ENCODE results near the gene AGO3. TPM values are rescaled to one million over a fixed set of nuclear protein-coding genes. Genes with fewer than 3 reads are reported as not detected.

The AGO3 gene
- total and polyA plus RNA-seq, 2 of the 13 experiments (the other 11 are each of a cell fraction or from before 2014, with no cell fraction given), result 21.2 to 27.1 TPM

DNA sequence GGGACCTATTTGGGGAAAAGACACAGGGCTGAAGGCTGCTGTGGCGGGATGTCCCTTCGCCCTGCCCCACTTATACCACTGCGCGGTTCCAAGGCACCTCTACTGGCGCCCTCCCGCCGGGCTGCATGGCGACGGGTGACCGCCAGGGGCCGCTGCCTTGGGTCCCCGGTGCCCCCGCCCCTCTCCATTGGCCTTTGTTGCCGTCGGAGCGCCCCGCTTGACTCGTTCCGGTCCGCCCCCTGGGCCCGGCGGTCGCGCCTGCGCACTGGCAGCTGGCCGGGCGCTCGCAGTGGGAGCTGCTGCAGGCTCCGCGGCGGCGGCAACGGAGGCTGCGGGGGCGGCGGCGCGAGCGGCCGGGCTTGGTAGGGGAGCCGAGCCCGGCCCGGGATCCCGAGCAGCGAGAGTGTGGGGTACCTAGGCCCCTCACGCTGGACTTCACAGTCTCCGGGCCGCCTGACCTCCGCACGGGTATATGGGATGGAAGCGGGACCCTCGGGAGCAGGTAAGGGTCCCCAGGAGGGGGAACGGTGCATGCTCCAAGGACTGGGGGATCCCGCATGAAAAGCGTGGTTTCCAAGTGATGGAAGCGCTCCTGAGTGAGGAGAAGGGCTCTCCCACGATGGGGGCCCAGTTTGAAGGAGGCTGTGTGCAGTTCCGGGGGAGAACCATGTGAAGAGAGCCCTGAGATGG, 47.8 kb upstream of the AGO3 start, which contains the start of gene AGO1 (continued):
- TF ChIP-seq, protein P1, sequence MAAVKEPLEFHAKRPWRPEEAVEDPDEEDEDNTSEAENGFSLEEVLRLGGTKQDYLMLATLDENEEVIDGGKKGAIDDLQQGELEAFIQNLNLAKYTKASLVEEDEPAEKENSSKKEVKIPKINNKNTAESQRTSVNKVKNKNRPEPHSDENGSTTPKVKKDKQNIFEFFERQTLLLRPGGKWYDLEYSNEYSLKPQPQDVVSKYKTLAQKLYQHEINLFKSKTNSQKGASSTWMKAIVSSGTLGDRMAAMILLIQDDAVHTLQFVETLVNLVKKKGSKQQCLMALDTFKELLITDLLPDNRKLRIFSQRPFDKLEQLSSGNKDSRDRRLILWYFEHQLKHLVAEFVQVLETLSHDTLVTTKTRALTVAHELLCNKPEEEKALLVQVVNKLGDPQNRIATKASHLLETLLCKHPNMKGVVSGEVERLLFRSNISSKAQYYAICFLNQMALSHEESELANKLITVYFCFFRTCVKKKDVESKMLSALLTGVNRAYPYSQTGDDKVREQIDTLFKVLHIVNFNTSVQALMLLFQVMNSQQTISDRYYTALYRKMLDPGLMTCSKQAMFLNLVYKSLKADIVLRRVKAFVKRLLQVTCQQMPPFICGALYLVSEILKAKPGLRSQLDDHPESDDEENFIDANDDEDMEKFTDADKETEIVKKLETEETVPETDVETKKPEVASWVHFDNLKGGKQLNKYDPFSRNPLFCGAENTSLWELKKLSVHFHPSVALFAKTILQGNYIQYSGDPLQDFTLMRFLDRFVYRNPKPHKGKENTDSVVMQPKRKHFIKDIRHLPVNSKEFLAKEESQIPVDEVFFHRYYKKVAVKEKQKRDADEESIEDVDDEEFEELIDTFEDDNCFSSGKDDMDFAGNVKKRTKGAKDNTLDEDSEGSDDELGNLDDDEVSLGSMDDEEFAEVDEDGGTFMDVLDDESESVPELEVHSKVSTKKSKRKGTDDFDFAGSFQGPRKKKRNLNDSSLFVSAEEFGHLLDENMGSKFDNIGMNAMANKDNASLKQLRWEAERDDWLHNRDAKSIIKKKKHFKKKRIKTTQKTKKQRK (IDR thresholded peaks at IDR 0.05; ENCODE audit: low read length), result no peak
- TF ChIP-seq RAD21 (CRISPR knock-in tag; IDR thresholded peaks at IDR 0.05) (peak; percentile 78), CTCF (CRISPR knock-in tag; IDR thresholded peaks at IDR 0.05) (peak; percentile 93), DNMT1 (CRISPR knock-in tag; IDR thresholded peaks at IDR 0.05) (no peak), MIXL1 (CRISPR knock-in tag; IDR thresholded peaks at IDR 0.05) (no peak), MBNL3 (CRISPR knock-in tag; conservative IDR thresholded peaks at IDR 0.05) (no peak), ETV5 (CRISPR knock-in tag; IDR thresholded peaks at IDR 0.05; ENCODE audit: borderline replicate concordance) (peak; percentile 54; the same call in 1 of the 2 replicates), ZNF577 (CRISPR knock-in tag; IDR thresholded peaks at IDR 0.05; ENCODE audit: borderline replicate concordance, low read depth) (no peak), PRMT3 (CRISPR knock-in tag; IDR thresholded peaks at IDR 0.05; ENCODE audit: borderline replicate concordance, low read depth) (no peak), NFYB (CRISPR knock-in tag; IDR thresholded peaks at IDR 0.05) (peak; percentile 31; the same call in 1 of the 2 replicates), HMGXB3 (CRISPR knock-in tag; IDR thresholded peaks at IDR 0.05; ENCODE audit: borderline replicate concordance) (no peak), RELA (CRISPR knock-in tag; IDR thresholded peaks at IDR 0.05) (peak; percentile 52), ZNF703 (CRISPR knock-in tag; IDR thresholded peaks at IDR 0.05; ENCODE audit: borderline replicate concordance) (no peak), ZBTB46 (CRISPR knock-in tag; IDR thresholded peaks at IDR 0.05; ENCODE audit: borderline replicate concordance) (no peak)
- TF ChIP-seq, protein P2, sequence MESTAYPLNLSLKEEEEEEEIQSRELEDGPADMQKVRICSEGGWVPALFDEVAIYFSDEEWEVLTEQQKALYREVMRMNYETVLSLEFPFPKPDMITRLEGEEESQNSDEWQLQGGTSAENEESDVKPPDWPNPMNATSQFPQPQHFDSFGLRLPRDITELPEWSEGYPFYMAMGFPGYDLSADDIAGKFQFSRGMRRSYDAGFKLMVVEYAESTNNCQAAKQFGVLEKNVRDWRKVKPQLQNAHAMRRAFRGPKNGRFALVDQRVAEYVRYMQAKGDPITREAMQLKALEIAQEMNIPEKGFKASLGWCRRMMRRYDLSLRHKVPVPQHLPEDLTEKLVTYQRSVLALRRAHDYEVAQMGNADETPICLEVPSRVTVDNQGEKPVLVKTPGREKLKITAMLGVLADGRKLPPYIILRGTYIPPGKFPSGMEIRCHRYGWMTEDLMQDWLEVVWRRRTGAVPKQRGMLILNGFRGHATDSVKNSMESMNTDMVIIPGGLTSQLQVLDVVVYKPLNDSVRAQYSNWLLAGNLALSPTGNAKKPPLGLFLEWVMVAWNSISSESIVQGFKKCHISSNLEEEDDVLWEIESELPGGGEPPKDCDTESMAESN (CRISPR knock-in tag; conservative IDR thresholded peaks at IDR 0.05), result 0 out of 2 replicates have a peak, but pooled peaks have one; percentile 61
